GM18526 (cell line): ENCODE data around the gene ZFAND2A.

ENCODE experiments used
- POLR2A ChIP-seq: IDR thresholded peaks from 3 replicates; pipeline ENCODE4 v1.6.1; 2011; ENCODE audit not compliant: insufficient read length; ENCODE audit errors: extremely low read depth

ZFAND2A gene

DNA sequence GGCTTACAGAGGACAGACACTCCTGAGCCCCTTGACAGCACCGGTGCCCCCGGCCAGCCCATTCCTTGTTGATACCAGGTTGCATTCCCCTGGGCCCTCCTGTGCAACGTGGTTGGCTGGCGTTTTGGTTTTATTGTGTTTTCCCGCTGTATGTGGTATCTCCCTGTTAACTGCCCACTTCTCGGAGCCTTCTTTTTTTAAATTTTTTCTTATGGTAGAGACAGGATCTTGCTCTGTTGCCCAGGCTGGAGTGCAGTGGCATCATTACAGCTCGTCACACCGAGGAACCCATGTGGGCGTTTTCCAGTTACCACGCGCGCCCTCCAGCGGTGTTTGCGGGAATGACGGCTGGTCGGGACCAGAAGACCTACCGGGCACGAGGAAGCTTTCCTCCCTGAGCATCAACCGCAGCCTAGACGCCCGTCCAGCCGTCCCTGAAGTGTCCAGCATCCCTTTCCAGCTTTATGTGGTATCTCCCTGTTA is 16.9 kb upstream of the ZFAND2A start:
- no peak for TF ChIP-seq POLR2A

DNA sequence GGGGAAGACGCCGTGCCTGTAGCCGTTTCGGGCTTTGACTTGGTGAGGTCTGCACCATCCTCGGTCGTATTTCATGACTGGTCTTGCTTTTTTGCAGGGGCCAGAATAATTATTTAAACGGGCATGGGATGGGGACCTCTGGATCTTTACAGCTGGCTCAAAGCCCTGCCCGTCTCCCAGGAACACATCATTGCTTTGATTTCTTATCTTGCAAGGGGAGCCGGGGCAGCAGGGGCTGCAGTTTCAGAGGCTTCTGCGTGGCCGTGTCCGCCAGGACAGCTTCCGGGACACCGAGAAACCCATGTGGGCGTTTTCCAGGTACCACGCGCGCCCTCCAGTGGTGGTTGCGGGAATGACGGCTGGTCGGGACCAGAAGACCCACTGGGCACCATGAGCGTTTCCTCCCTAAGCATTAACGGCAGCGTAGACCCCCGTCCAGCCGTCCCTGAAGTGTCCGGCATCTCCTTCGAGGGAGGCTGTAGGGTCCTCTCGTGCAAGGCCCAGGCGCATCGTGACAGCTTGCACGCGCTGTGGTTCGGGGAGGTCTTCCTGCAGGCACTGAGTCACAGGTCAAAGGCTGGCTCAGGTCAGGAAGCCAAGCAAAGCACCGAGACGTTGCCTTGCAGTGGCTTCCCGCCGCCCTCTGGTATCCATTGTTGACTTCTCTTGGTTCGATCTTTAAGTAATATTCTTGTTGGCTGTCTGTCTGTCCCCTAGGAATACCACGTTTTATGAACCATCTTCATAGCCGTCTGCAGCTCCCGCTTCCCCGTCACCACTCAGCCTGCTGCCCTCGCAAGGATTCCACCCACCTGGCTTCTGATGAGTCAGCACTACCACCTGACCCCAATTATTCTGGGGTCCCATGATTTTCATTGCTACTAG is 16.2 kb upstream of the ZFAND2A start:
- no peak for TF ChIP-seq POLR2A

DNA sequence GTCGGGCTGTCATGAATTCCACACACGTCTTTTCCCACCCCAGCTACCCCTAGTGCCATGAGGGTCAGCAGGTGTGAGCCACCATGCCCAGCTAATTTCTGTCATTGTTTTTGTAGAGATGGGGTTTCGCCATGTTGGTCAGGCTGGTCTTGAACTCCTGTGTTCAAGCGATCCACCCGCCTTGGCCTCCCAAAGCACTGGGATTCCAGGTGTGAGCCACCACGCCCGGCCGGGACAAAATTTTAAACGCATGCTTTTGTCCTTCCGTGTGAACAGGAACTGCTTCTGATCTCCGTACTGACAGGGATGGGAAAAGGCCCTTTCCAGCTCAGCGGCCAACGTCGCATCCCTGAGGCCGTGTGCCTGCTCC is 15.6 kb upstream of the ZFAND2A start:
- TF ChIP-seq POLR2A = no peak

DNA sequence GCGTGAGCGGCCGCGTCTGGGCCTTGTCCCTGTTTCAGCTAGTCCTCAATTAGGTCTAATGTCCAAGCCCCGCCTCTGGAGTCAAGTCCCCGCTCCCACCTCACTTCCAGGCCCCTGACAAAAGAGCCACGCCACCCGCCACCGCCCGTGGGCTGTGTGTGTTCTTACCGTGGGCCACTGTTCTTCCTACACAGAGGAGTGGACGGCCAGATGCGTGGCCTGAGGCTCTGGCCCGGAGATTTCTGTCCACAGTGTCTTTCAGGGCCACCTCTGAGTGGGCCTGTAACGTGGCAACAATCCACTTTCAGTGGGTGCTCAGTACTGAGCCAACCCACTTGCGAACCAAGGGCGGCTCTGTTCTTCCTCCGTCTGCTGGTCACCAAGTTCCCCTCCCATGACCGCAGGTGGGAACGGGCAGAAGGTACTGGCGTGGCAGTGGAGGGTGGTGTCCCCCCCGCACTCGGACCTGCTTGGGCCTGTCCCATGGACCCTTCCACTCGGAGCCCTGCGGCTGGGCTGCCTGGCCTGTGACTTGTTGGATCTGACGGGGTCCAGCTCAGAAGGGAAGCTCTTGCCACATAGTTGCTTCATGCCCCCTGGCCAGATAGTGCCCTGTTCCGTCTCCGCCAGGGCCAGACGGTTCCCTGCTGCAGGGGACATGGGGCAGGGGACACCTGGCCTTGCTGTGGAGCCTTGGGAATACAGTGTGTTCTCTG is 15.0 kb upstream of the ZFAND2A start:
- no peak for TF ChIP-seq POLR2A

DNA sequence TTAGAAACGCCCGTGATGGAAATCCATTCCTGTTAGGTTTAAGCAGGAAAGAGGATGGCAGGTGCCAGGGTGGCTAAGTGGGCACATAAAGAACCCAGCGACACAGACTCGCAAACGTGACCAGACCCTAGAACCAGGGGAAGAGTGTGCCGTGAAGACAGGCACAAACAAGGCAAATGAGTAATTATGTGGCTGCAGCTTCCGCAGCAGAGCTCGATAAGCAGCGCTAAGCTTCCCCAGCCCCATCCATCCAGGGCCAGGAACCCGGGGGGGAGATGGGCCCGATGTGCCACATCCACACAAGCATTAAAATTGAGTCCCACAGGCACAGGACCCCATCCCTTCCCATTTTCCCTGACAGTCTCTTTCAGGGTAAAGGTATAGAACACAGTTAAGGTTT is 14.0 kb upstream of the ZFAND2A start:
- no peak for TF ChIP-seq POLR2A

DNA sequence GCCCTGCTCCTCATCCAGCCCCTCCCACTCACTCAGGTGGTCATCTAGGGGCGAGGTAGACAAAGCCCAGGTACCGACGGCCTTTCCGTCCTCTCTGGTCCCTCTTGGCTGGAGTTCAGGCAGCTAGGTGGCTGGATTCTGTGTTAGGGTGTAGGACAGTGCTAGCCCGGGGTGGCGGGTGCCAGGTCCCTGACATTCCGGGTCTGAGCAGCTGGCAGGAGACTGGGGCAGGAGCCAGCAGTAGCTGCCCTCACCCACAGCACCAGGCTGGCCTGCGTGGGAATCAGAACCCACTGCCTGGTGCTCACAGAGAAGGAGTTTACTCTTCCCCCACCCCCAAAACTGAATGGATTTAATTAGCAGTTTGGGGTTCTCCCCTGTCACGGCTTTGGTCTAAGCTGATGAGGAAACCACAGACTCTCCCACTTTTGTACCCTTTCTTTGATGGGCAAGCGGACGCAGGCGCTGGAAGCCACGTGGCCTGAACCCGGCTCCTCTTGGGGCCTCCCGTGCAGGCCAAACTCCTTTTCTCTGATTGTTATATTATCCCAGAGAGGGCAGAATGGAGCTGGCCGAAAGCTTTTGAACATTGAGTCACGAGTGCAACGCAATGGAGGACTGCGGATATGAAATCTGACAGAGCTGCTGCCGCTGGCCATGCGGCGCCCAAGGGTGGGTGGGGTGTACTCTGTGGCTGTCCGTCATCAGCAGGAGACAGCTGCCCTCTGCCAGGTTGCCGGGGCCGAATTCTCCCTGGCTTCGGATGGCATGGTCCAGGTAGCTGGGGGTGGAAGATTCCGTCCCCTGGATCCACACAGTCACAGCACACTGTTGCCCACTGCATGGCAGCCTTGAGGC is 12.9 kb upstream of the ZFAND2A start:
- TF ChIP-seq POLR2A = no peak

DNA sequence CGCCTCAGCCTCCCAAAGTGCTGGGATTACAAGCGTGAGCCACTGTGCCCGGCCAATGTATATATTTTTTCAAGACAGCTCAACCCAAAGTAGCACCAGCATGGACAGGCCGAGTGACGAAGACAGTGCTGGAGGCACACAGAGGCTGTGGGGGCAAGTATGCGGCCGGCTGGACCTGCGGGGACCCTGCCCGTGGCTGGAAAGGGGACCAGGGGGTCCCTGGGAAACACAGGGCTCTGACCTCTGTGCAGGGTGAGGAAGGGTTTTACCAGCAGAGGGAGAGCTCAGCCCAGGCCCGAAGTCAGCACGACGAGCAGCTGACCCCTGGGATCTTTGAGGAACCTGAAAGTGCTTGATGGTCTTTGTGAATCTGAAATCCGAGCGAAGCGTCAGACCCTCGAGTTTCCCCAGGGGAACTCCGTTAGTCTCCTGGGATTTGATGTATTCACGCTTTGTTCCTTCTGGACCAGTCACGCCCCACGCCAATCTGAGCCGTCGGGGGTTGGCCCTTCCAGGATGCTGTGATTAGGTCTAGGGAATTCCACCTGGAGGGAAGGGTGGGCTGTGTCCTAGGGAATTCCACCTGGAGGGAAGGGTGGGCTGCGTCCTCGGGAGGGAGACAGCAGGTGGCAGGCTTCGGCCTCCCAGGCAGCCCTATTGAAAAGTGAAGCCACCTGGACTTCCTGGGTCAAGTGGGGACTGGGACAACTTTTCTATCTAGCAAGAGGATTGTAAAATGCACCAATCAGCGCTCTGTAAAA is 10.9 kb upstream of the ZFAND2A start:
- TF ChIP-seq POLR2A = no peak

DNA sequence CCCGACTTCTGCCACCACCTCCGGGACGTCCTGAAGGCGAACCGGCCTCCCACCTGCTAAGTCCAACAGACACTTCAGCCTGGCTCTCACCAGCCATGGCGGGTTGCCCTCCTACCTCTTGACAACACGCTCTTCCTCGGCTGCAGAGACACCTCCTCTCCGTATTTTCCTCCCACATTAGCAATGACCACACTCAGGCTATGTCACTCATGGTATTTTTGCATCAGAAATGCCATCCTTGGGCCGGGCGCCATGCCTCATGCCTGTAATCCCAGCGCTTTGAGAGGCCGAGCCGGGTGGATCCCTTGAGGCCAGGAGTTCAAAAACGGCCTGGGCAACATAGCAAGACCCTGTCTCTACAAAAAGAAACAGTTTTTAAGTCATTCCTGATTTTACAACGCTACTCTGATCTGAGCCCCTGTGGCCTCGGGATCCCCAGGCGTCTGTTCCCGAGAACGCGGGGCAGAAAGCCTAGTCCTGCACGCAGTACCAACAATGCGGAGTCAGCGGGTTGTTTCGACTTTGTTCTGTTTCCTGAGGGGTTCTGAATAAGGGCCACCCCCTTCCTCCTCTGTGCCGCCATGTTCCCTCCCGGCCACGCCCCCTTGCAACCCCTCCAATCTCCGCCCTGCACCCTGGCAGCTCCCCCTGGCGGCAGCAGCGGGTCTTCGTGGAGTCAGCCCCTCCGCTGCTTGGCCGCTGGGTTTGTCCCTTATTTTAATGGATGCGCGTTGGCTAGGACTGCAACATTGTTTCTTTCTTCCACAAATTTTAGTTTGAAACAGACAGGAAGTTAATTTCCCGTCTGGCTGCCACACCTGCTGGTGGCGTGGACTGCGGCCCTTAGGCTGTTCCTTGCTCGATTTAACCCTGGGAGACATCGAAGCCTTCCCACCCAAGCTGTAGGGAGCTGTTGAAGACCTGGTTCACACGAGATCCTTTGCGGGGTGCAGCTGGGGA is 9.7 kb upstream of the ZFAND2A start:
- TF ChIP-seq POLR2A = peak; percentile 59

DNA sequence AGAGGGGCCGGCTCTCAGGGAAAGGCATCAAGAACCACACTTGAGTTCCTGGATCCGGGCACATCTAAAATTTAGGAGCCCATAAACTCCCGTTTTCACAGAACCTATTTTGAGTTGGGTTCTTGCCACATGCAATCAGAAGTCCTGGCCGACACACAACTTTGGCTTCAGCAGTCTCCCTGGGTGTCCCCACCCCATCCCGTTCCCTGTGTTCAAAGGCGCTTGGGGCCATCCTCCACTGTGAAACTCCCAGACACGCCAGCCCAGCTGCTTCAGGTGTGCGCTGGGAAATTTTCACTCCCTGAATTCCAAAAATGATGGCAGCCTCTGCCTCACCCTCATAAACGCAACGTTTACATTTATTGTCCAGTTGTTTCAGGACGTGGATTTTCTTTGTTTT is 8.4 kb upstream of the ZFAND2A start:
- no peak for TF ChIP-seq POLR2A

DNA sequence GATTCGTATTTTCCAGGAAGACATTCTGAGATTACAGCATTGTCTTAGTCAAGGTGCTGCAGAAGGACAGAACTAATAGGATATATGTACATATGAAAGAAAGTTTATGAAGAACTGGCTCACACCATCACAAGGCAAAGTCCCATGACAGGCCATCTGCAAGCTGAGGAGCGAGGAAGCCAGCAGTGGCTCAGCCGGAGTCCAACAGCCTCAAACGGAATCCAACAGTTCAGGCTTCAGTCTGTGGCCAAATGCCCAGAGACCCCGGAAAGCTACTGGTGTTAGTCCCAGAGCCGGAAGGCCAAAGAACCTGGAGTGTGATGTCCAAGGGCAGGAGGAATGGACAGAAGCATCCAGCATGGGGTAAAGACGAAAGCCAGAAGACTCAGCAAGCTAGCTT is 4.4 kb upstream of the ZFAND2A start:
- no peak for TF ChIP-seq POLR2A

DNA sequence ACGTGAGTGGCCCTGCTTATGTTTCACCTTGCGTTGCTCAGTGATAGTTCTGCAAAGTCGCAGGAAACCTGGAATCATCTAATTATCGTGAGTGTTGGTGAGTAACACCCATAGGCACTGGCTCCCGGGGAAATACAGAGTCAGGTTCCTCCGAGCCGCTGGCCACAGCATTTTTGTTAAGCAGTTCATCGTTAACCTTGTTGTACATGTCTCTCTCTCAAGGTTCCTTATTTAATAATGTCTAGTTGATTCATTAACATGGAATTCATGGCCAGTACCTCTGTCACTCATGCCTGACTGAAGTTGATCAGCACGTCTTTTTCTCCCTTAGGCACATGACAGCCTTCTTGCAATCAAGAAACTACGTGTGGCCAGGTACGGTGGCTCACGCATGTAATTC is 3.1 kb upstream of the ZFAND2A start:
- TF ChIP-seq POLR2A = no peak

DNA sequence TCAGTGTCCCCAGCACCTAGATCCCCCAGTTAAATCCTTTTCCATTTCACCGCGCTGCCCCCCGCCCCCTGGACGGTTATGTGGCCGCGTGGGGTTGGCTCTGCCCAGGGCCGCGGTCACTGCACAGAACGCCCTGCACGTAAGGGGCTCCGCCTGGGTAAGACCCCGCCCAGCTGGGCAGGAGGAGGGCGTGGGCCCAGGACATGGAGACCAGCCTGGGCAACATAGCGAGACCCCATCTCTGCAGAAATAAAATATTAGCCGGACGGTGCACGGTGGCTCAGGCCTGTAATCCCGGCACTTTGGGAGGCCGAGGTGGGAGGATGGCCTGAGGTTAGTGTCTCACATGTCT is 650 bp upstream of the ZFAND2A start:
- TF ChIP-seq POLR2A = no peak

DNA sequence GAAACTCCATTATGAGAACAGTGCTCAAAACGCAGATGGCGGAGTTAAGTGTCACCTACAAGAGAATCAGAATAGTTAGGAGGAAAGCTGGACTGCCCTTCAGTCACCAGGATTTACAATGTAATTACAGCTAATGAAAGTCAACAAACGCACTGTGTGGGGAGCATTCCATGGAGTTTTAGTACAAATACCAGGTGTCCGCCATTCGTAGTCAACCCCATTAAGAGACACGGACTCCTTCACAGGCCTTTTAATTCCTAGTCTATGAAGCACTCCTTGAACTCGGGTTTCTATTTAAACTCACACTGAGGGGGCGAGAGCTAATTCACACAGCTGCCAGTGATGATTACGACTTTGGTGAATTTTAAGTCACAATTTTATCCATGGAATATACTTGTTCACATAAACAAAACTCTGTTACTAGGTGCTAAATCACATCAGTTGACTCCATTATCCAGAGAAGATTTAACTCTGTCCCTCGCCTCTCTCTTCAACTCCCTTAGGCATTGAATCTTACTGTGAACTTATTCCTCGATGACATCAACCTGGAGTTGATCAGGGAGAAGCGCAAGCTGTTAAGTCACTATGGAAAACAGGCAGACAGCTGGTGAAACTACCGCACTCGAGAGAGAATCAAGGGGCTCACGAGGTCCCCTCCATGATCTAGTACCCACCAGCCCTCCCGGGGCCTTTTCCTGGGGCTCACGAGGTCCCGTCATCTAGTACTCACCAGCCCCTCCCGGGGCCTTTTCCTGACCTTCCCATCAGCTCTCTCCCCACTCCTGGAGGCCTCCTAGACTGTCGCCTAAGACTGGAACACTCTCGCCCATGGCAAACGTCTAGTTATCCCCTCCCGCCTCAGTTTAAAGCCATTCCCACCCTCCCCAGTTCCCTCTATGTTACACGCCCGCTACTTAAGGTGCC is 1.5 kb downstream of the ZFAND2A start:
- no peak for TF ChIP-seq POLR2A
